ENCODE data around the gene CNDP1. TPM values are rescaled to one million over a fixed set of nuclear protein-coding genes. Genes with fewer than 3 reads are reported as not detected.

The CNDP1 gene
- polyA plus RNA-seq, 1 of the 3 experiments (the other 2 are of a cell fraction), result not detected

DNA sequence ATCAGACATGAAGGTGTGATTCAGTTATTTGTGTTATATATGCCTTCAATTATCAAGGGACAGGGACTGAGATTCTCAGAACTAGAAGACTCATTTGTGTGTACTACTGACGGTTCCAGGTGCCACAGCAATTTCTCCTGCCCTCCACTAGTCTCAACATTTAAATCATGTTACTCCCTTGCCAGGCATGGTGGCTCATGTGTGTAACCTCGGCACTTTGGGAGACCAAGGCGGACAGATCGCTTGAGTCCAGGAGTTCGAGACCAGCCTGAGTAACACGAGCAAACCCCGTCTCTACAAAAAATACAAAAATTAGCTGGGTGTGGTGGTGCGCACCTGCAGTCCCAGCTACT lies 37.0 kb upstream of the CNDP1 start:
- H3K4me3 ChIP-seq (ENCODE audit: low read depth in 2 of 2, low read length in 1 of 2), result peak overlapping the region; percentile 75 to 78
- 95% methylated on average over 8 of the region's 8 CpGs for WGBS (ENCODE audit: low lambda C conversion rate)
- peaks cover 12% of the 10 kb centered on the region; the same call in 1 of the 2 replicates for H3K27me3 ChIP-seq (ENCODE audit: insufficient read depth)
- POLR2A ChIA-PET, result no interaction called here
- H3K79me2 ChIP-seq (ENCODE audit: insufficient read depth), result peaks cover 30% of the 10 kb centered on the region
- CTCF ChIA-PET, result interaction anchor here (1.1 to 1.7 kb wide), 3 partner anchors 54 to 144 kb away, joined by 3 to 6 read pairs (median 4); no protein-coding TSS in a partner anchor
- peaks cover 0 to 4% of the 10 kb centered on the region in 2 experiments; a peak in 1 of 4 replicates for H3K4me1 ChIP-seq (ENCODE audit: control insufficient read depth in 1 of 2, insufficient read depth in 2 of 2, low read depth in 1 of 2, low read length in 1 of 2)
- H3K9me3 ChIP-seq, result no peaks in the 10 kb centered on the region
- peaks cover 15 to 20% of the 10 kb centered on the region in 2 experiments for H3K36me3 ChIP-seq (replicated peaks in 1 of 2; ENCODE audit: control insufficient read depth in 1 of 2, insufficient read depth in 2 of 2, low read length in 1 of 2)
- H4K20me1 ChIP-seq (ENCODE audit: insufficient read depth), result no peaks in the 10 kb centered on the region
- H3K9ac ChIP-seq, result peak overlapping the region; percentile 87; the same call in 1 of the 2 replicates
- no peak overlapping the region for H3K27ac ChIP-seq (ENCODE audit: low read depth in 2 of 2, low read length in 1 of 2)
- no peaks in the 10 kb centered on the region for H3K9me2 ChIP-seq
- peak overlapping the region; percentile 84 for H3K4me2 ChIP-seq
- H2AFZ ChIP-seq (ENCODE audit: low read depth), result peak overlapping the region; percentile 69; the same call in 1 of the 2 replicates
- H3F3A ChIP-seq (replicated peaks; ENCODE audit: insufficient read depth), result no peaks in the 10 kb centered on the region
- TF ChIP-seq POLR2AphosphoS5 (IDR thresholded peaks at IDR 0.05; ENCODE audit: low read depth, low read length), result no peak
- TF ChIP-seq, protein P1, sequence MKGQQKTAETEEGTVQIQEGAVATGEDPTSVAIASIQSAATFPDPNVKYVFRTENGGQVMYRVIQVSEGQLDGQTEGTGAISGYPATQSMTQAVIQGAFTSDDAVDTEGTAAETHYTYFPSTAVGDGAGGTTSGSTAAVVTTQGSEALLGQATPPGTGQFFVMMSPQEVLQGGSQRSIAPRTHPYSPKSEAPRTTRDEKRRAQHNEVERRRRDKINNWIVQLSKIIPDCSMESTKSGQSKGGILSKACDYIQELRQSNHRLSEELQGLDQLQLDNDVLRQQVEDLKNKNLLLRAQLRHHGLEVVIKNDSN (IDR thresholded peaks at IDR 0.05; ENCODE audit: borderline replicate concordance, low read depth), result no peak
- no peak for TF ChIP-seq RFX5 (IDR thresholded peaks at IDR 0.05; ENCODE audit: low read length)
- no peak for TF ChIP-seq SMC3 (IDR thresholded peaks at IDR 0.05; ENCODE audit: low read depth, low read length)
- TF ChIP-seq SIN3A (IDR thresholded peaks at IDR 0.05; ENCODE audit: borderline replicate concordance, low read depth, low read length), result no peak
- TF ChIP-seq GATA2 (CRISPR knock-in tag; IDR thresholded peaks at IDR 0.05), result no peak
- TF ChIP-seq MXI1 (IDR thresholded peaks at IDR 0.05; ENCODE audit: low read depth, low read length), result no peak
- TF ChIP-seq, protein P2, sequence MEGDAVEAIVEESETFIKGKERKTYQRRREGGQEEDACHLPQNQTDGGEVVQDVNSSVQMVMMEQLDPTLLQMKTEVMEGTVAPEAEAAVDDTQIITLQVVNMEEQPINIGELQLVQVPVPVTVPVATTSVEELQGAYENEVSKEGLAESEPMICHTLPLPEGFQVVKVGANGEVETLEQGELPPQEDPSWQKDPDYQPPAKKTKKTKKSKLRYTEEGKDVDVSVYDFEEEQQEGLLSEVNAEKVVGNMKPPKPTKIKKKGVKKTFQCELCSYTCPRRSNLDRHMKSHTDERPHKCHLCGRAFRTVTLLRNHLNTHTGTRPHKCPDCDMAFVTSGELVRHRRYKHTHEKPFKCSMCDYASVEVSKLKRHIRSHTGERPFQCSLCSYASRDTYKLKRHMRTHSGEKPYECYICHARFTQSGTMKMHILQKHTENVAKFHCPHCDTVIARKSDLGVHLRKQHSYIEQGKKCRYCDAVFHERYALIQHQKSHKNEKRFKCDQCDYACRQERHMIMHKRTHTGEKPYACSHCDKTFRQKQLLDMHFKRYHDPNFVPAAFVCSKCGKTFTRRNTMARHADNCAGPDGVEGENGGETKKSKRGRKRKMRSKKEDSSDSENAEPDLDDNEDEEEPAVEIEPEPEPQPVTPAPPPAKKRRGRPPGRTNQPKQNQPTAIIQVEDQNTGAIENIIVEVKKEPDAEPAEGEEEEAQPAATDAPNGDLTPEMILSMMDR (IDR thresholded peaks at IDR 0.05), result no peak
- TF ChIP-seq, protein P3, sequence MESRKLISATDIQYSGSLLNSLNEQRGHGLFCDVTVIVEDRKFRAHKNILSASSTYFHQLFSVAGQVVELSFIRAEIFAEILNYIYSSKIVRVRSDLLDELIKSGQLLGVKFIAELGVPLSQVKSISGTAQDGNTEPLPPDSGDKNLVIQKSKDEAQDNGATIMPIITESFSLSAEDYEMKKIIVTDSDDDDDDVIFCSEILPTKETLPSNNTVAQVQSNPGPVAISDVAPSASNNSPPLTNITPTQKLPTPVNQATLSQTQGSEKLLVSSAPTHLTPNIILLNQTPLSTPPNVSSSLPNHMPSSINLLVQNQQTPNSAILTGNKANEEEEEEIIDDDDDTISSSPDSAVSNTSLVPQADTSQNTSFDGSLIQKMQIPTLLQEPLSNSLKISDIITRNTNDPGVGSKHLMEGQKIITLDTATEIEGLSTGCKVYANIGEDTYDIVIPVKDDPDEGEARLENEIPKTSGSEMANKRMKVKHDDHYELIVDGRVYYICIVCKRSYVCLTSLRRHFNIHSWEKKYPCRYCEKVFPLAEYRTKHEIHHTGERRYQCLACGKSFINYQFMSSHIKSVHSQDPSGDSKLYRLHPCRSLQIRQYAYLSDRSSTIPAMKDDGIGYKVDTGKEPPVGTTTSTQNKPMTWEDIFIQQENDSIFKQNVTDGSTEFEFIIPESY (IDR thresholded peaks at IDR 0.05; ENCODE audit: borderline replicate concordance, low read depth), result no peak
- no peak for TF ChIP-seq TAF1 (IDR thresholded peaks at IDR 0.05; ENCODE audit: borderline replicate concordance, low read depth, low read length)
- TF ChIP-seq, protein P4, sequence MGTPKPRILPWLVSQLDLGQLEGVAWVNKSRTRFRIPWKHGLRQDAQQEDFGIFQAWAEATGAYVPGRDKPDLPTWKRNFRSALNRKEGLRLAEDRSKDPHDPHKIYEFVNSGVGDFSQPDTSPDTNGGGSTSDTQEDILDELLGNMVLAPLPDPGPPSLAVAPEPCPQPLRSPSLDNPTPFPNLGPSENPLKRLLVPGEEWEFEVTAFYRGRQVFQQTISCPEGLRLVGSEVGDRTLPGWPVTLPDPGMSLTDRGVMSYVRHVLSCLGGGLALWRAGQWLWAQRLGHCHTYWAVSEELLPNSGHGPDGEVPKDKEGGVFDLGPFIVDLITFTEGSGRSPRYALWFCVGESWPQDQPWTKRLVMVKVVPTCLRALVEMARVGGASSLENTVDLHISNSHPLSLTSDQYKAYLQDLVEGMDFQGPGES (IDR thresholded peaks at IDR 0.05; ENCODE audit: low read depth, low read length), result no peak
- no peak for TF ChIP-seq CHD2 (IDR thresholded peaks at IDR 0.05; ENCODE audit: low read length, partially characterized antibody)
- no peak for TF ChIP-seq NFIC (IDR thresholded peaks at IDR 0.05; ENCODE audit: borderline replicate concordance)
- TF ChIP-seq, protein P5, sequence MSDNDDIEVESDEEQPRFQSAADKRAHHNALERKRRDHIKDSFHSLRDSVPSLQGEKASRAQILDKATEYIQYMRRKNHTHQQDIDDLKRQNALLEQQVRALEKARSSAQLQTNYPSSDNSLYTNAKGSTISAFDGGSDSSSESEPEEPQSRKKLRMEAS (IDR thresholded peaks at IDR 0.05; ENCODE audit: low read depth), result no peak
- TF ChIP-seq, protein P6, sequence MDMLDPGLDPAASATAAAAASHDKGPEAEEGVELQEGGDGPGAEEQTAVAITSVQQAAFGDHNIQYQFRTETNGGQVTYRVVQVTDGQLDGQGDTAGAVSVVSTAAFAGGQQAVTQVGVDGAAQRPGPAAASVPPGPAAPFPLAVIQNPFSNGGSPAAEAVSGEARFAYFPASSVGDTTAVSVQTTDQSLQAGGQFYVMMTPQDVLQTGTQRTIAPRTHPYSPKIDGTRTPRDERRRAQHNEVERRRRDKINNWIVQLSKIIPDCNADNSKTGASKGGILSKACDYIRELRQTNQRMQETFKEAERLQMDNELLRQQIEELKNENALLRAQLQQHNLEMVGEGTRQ (IDR thresholded peaks at IDR 0.05; ENCODE audit: borderline replicate concordance, low read depth, low read length), result no peak
- TF ChIP-seq RAD21 (IDR thresholded peaks at IDR 0.05; ENCODE audit: low read length), result no peak
- TF ChIP-seq RXRA (IDR thresholded peaks at IDR 0.05; ENCODE audit: borderline replicate concordance, low read depth), result no peak
- TF ChIP-seq FOSL2 (IDR thresholded peaks at IDR 0.05; ENCODE audit: borderline replicate concordance, low read depth), result no peak
- DNase-seq, result no peak
